ENCODE measurements around the gene HSD17B11.

GRCh38 chr4:87354168-87355102 lies 36.6 kb downstream of the HSD17B11 start:
- no peak for TF ChIP-seq POLR2A (IDR thresholded peaks at IDR 0.05)
- TF ChIP-seq CTCF (IDR thresholded peaks at IDR 0.05): no peak
